ENCODE data around the gene STEEP1.

- TF ChIP-seq EZH2 (IDR thresholded peaks at IDR 0.05; ENCODE audit: low read length, unreplicated experiment), result no peak
- no peak for TF ChIP-seq CTCF (conservative IDR thresholded peaks at IDR 0.05; ENCODE audit: low read depth, low read length)
Observed at GRCh38 chrX:119570351-119570835, 5.2 kb upstream of the STEEP1 start.

Data from PC-3 (cell line).